Measurements from ENCODE around the gene TTC9B.

DNA sequence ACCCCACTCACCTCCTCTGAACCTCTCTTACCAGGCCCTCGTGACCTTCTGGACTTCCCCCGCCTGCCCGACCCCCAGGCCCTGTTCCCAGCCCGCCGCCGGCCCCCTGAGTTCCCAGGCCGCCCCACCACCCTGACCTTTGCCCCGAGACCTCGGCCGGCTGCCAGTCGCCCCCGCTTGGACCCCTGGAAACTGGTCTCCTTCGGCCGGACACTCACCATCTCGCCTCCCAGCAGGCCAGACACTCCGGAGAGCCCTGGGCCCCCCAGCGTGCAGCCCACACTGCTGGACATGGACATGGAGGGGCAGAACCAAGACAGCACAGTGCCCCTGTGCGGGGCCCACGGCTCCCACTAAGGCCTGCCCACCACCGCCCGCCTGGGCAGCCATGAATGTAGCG, 3.2 kb downstream of the TTC9B start:
- TF ChIP-seq, protein P1, sequence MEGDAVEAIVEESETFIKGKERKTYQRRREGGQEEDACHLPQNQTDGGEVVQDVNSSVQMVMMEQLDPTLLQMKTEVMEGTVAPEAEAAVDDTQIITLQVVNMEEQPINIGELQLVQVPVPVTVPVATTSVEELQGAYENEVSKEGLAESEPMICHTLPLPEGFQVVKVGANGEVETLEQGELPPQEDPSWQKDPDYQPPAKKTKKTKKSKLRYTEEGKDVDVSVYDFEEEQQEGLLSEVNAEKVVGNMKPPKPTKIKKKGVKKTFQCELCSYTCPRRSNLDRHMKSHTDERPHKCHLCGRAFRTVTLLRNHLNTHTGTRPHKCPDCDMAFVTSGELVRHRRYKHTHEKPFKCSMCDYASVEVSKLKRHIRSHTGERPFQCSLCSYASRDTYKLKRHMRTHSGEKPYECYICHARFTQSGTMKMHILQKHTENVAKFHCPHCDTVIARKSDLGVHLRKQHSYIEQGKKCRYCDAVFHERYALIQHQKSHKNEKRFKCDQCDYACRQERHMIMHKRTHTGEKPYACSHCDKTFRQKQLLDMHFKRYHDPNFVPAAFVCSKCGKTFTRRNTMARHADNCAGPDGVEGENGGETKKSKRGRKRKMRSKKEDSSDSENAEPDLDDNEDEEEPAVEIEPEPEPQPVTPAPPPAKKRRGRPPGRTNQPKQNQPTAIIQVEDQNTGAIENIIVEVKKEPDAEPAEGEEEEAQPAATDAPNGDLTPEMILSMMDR (conservative IDR thresholded peaks at IDR 0.05): no peak
- no peak for TF ChIP-seq ZFX (IDR thresholded peaks at IDR 0.05)
